ENCODE measurements around the gene TRMT61B. TPM values are rescaled to one million over a fixed set of nuclear protein-coding genes. Genes with fewer than 3 reads are reported as not detected.

Gene TRMT61B
- total RNA-seq, 1 experiment from 2014 or later: 26.8 TPM

GRCh38 chr2:28824870-28825269 is 45.2 kb downstream of the TRMT61B start:
- H3K9me3 ChIP-seq (replicated peaks): no peaks in the 10 kb centered on the region; the same call in 1 of the 2 replicates
- H3K27me3 ChIP-seq: peaks cover 4% of the 10 kb centered on the region; the same call in 1 of the 2 replicates
- DNase-seq: no peak
- no peak overlapping the region for H3K27ac ChIP-seq
- no peak overlapping the region for H3K4me3 ChIP-seq
- H3K36me3 ChIP-seq: no peaks in the 10 kb centered on the region
- no peaks in the 10 kb centered on the region for H3K4me1 ChIP-seq

- Histone ChIP-seq H3K27me3 (peaks cover 4% of the 10 kb centered on the region; the same call in 1 of the 2 replicates), H3K9me3 (replicated peaks) (no peaks in the 10 kb centered on the region; the same call in 1 of the 2 replicates), H3K4me1 (no peaks in the 10 kb centered on the region), H3K4me3 (no peak overlapping the region), H3K27ac (no peak overlapping the region), H3K36me3 (no peaks in the 10 kb centered on the region)
- DNase-seq: no peak
These were observed 45.9 kb downstream of the TRMT61B start for GRCh38 chr2:28824207-28824606.

- Histone ChIP-seq H3K27me3 (no peaks in the 10 kb centered on the region), H3K9me3 (replicated peaks) (no peaks in the 10 kb centered on the region), H3K27ac (no peak overlapping the region), H3K4me1 (no peaks in the 10 kb centered on the region), H3K36me3 (no peaks in the 10 kb centered on the region), H3K4me3 (no peak overlapping the region)
- no peak for DNase-seq
These were observed 48.1 kb downstream of the TRMT61B start for GRCh38 chr2:28822036-28822435.

- peak; percentile 64 to 85 for DNase-seq
- H3K27ac ChIP-seq: no peak overlapping the region
These were observed 48.7 kb downstream of the TRMT61B start for GRCh38 chr2:28821295-28821958.

GRCh38 chr2:28818053-28818452 is 52.1 kb downstream of the TRMT61B start:
- Histone ChIP-seq H3K27ac (no peak overlapping the region), H3K4me1 (no peaks in the 10 kb centered on the region), H3K36me3 (no peaks in the 10 kb centered on the region), H3K9me3 (replicated peaks) (no peaks in the 10 kb centered on the region), H3K27me3 (no peaks in the 10 kb centered on the region), H3K4me3 (no peak overlapping the region)
- no peak for DNase-seq

More at GRCh38 chr2:28821295-28821958, 48.7 kb downstream of the TRMT61B start:
- Histone ChIP-seq H3K4me3 (no peak overlapping the region), H3K9me3 (replicated peaks) (no peaks in the 10 kb centered on the region), H3K36me3 (no peaks in the 10 kb centered on the region), H3K4me1 (no peaks in the 10 kb centered on the region), H3K27me3 (no peaks in the 10 kb centered on the region)

- Histone ChIP-seq H3K27me3 (no peaks in the 10 kb centered on the region), H3K36me3 (peaks cover 17% of the 10 kb centered on the region), H3K4me3 (no peak within 1 kb of the TSS), H3K9me3 (replicated peaks) (no peaks in the 10 kb centered on the region), H3K4me1 (no peaks in the 10 kb centered on the region), H3K27ac (no peak within 1 kb of the TSS)
- no peak for DNase-seq
These were observed 59.5 kb downstream of the TRMT61B start, which contains the start of gene SPDYA for GRCh38 chr2:28810384-28811285. Gene SPDYA (plus strand): TSS chr2:28810834. CDS start chr2:28816015, 5,181 bp downstream.

- H3K27me3 ChIP-seq: no peaks in the 10 kb centered on the region
- peaks cover 20% of the 10 kb centered on the region for H3K36me3 ChIP-seq
- no peak overlapping the region for H3K27ac ChIP-seq
- H3K9me3 ChIP-seq (replicated peaks): no peaks in the 10 kb centered on the region
- no peaks in the 10 kb centered on the region for H3K4me1 ChIP-seq
- DNase-seq: no peak
- no peak overlapping the region for H3K4me3 ChIP-seq
These were observed 60.2 kb downstream of the TRMT61B start for GRCh38 chr2:28809927-28810326.

- Histone ChIP-seq H3K4me3 (no peak overlapping the region), H3K27me3 (no peaks in the 10 kb centered on the region), H3K9me3 (replicated peaks) (no peaks in the 10 kb centered on the region), H3K36me3 (peaks cover 71% of the 10 kb centered on the region), H3K27ac (no peak overlapping the region), H3K4me1 (no peaks in the 10 kb centered on the region)
- DNase-seq: no peak
These were observed 67.1 kb downstream of the TRMT61B start for GRCh38 chr2:28802975-28803429.

GRCh38 chr2:28801726-28802125 is 68.4 kb downstream of the TRMT61B start:
- H3K36me3 ChIP-seq: peaks cover 81% of the 10 kb centered on the region
- no peaks in the 10 kb centered on the region for H3K4me1 ChIP-seq
- no peak for DNase-seq
- H3K27ac ChIP-seq: no peak overlapping the region
- H3K9me3 ChIP-seq (replicated peaks): no peaks in the 10 kb centered on the region
- H3K27me3 ChIP-seq: no peaks in the 10 kb centered on the region
- no peak overlapping the region for H3K4me3 ChIP-seq

Other genes starting within 250 kb of the TRMT61B start
- gene PPP1CB, start 118.5 kb downstream of the TRMT61B start, total RNA-seq (2014; rRNA removed; shearing (Covaris generic)): 254 and 274 TPM in 2 replicates
- 0.51 and 0.83 TPM in 2 replicates for gene SPDYA, start 59.5 kb downstream of the TRMT61B start, total RNA-seq (2014; rRNA removed; shearing (Covaris generic))
- 129 and 155 TPM in 2 replicates for gene WDR43, start 24.4 kb upstream of the TRMT61B start, total RNA-seq (2014; rRNA removed; shearing (Covaris generic))
- 0.41 and 0.73 TPM in 2 replicates for gene TOGARAM2, start 111.0 kb upstream of the TRMT61B start, total RNA-seq (2014; rRNA removed; shearing (Covaris generic))
- 0.02 TPM in 1 of 2 replicates, not detected in the other for gene PCARE, start 204.2 kb upstream of the TRMT61B start, total RNA-seq (2014; rRNA removed; shearing (Covaris generic))
- 17.6 and 19.6 TPM in 2 replicates for gene CLIP4, start 245.1 kb upstream of the TRMT61B start, total RNA-seq (2014; rRNA removed; shearing (Covaris generic))

Data from SJCRH30 (cell line).